Activated CD4-positive, CD25-positive, alpha-beta regulatory T cell treated with anti-CD3 and anti-CD28 coated beads, Interleukin-2, amount 50 U/mL, for 16 hours (primary cell): Measurements from ENCODE around the gene CCL1.
A peak's percentile ranks its signal among the peaks of the same experiment; 100 is the strongest.

Experiments
- DNase-seq: peaks from one replicate; pipeline ENCODE4 v3.0.0-alpha.2; 2020; ENCODE audit warnings: low read depth, low spot score

CCL1 gene

DNA sequence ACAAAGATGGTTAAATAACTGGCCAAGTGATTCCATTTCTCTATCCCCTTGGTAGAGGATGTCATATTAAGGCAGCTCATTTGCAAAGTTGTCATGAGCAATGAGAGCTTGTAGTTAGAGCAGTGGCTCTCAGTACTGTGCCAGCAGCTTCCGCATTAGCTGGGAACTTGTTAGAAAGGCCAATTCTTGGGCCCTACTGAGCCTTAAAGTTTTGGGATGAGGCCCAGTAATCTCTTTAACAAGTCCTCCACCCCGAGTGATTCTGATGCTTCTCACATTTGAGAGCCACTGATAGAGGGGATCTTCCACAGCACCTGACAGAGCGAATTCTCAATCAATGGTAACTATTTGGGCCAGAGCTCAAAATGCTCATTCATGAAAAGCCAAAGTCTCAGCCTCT lies 20.2 kb upstream of the CCL1 start:
- no peak for DNase-seq

DNA sequence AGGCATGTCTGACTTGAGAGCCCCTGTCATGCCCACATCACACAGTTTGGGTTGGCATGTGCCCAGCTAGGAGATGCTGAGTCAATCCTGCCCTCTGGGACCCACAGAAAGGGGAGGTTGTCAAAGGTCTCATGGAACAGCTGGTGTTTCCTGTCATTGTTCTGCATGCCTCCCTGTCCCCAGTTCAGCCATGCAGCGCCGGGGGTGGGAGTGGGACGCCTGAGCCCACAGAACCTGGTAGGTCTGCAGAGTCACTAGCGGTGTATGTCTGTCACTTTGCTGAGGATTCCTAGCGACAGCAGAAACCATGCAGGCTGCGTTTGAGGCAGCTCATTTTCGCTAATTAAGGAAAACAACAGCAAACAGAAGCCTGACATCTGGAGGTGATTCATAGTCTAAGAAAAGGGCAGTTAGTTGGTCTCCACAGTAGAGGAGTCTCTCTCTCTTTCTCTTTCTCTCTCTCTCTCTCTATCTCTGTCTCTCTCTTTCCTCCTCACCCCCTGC lies 19.6 kb upstream of the CCL1 start:
- DNase-seq: no peak

DNA sequence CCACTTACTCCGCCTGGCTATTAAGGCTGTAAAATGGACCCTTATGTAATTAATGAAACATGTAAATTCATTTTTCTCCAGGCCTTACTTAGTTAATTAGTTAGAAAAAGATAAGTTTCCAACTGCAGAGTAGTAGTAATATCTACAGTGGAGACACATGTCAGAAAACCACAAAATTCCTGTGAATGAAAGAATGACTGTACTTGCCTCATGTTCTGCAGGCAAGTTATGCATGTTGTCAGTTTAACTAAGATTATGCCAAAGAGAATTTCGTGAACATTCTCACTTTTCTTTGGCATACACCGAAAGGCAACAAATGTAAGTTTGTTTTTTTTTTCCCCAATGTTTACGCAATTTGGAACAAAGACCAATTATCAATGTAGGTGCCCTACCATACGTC lies 16.8 kb upstream of the CCL1 start:
- DNase-seq: no peak

DNA sequence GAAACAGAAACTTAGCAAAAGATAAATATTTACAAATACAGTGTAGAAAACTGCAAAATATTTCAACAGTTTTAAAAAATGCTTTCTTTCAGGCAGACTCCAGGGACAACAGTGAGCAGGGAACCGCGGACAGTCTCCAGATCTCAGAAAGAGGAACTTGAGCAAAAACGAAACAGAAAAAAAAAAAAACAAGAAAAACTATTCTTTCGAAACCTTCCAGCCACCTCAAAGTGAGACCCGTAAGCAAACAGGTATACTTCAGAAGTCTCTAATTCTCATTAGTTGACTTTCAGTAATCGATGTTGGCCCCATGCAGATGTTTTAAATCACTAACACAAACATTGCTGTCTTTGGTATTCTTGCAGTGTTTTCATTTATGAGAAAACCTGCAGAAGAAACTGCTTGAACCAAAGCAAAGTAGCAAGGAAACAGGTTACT lies 15.7 kb upstream of the CCL1 start:
- no peak for DNase-seq

DNA sequence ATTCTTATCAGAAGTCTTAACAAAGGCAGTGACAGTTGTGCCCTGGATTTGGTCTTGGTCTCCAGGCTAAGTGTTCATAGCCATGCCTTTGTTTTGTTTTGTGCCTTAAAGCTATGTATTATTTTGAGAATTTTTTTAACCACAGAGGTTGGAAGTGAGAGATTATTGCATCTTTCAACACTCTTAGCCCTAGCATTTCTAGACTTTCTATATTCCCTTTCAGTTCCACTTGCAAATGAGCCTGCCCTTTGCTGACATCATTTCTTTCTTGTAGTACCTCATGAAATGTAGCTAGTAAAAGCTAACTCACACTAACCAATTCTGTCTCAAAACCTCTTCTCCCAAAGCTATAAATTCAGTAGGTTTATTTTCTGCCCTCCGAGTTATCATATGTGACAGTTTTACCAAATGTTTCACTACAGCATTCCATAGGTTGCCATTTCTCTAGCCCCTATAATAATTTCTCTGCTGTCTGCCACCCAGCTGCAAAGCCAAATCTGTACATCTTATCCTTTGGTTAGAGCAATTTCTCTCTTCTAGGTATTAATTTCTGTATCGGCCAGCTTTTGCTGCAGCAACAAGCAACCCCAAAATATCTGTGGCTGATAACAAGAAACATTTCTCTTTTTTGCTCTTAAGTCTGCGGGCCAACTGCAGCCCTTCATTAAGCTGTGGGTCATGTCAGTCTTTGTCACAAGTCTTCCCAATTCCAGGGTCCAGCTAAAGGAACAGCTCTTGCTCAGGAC lies 14.2 kb upstream of the CCL1 start:
- no peak for DNase-seq

DNA sequence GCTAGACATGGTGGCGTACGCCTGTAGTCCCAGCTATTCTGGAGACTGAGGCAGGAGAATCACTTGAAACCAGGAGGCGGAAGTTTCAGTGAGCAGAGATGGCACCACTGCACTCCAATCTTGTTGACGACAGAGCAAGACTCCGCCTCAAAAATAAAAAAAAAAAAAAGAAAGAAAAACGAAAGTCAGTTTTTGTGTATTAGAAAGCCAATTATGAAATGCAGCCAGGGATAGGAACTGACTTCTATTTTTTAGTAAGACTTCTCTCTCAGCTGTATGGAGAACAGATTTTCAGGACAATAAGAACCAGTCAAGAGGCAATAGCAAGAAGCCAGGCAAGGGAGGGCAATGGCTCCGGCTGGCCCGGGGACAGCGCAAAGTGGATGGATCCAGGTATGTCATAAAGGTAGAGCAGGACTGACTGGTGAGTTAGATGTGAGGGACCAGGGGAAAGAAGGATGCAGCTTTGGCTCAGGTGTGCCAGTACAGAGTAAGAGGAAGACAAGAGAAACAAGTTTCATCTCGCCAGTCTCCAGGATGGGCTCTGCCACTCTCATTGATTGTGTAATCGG lies 12.5 kb upstream of the CCL1 start:
- DNase-seq: no peak

DNA sequence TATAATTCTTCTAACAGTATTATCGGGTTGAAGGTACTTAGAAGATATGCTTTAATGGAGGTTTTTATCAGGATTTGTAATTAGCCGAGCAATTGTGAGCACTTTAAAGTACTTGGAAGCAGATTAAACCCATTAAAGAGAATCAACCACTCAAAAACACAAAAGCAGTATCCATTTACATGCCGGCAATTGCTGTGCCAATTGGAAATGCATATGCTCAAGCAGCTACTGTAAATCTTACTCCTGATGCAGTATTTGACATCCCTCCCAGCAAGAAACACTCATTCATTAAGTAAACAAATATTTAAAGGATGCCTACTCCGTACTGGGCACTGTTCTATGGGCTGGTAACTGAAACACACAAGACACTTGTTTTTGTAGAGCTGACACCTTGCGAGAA lies 11.4 kb upstream of the CCL1 start:
- DNase-seq: no peak

DNA sequence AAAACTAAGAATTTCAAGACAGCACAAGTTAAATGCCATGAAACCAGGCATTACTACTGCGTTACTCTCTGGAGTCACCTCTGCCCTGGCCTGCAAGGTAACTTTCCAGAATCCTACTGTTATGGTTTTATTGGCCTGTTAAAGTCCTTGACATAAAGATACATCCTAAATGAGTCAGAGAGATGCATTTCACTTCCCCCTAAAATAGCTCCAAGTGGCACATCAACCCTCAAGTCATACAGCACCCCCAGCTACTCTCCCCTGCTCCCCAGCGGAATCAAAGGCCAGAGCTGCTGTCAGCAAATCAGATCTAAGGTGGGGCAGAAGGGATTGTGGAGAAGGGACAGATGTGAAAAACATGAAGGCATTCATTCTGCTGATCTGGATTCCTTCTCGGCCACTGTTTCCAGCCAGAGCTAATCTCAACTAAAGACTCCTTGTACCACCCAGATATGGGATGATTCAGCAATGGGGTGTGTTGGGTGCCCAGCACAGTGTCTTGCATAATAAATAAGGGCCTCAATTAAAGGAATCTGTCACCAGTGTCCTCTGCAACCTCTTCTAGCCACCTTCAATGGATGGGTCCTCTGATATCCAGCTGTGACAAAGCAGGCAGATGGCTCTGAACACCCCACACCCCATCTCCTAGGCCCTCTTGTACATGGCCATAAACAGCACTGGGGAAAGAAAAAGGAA lies 8.5 kb upstream of the CCL1 start:
- DNase-seq: no peak

DNA sequence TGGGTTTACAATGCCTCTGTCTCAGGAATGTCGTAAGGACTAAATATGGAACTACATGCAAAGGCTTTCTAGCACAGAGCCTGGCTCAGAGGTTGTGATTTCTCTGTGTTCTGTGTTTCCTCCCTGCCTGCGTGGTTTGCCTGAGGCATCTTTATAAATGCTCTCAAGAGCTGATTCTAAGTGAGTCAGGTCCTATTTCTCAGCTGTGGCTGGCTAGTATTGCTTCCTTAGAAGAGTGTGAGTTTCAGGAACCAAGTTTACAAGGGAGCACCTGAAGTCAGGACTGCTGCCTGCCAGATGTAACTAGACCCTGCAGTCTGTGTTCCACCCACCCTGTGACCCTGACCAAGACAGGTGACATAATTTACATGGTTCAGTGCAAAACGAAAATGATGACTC lies 8.0 kb upstream of the CCL1 start:
- DNase-seq: no peak

DNA sequence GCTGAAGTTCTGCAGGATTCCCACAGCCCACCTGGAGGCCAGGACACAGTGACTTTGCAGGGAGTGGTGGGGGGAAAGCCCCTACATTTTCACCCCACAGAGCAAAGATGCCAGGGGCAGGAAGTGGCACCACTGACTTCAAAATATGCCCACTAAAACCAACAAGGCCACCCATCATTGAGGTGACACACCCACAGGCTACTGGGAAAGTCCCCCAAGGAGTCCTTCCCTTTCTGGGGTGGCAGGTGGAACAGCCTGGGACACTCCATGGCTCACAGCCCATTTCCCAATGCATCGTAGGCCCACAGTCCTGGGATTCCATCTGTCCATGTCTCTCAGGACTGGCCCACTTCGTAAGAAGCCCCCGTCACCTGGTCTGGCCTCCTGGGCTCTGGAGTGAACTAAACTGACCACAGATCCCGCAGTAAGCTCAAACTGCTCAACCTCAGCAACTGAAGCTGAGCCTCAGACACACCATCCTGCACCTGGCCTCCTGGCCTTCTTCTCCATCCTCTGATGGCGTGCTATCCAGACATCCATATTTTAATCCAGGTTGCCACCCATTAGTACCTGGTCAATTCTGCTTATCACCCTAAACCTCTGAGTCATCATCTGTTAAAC lies 7.5 kb upstream of the CCL1 start:
- no peak for DNase-seq

DNA sequence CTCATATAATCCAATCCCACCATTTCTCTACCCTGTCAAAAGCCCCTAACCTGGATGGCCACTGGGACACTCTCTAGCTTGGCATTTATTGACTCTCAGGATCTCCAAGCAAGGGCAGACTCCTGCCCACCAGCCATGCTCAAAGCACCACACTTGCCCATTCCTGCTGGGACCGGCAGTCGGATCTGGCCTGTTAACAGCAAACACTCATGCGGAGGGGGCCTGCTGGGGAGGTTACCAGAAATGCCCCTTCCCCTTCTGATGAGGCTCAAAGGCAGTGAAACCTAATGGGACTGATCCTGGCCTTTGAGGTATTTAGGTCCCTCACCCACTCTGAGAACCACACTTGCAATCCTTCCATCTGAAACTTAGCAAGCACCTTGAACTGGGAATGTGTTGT lies 6.5 kb upstream of the CCL1 start:
- no peak for DNase-seq

DNA sequence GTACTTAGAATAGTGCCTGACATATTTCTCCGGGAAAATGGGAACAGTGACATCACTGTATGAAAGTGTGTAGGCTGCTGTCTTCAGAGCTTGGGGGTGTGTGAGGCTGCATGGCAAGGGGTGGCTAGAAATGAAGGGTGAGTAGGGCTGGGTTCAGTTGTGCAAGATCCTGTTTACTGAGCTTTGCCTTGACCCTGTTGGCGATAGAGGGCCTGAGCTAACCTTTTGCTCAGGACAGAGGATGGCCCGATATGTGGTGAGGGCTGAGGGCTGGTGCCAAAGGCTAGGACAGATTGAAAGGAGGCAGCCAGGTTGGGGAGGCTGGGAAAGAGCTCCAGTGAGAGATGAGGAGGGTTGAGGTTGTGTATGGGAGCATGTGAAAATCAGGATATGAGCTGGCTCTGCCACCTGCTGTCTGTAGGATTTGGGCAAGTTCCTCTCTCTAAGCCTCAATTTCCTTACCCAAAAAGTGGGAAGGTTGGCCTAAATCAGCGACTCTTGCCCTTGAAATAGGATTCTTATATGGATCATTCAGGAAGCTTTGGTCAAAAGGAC lies 6.0 kb upstream of the CCL1 start:
- no peak for DNase-seq

DNA sequence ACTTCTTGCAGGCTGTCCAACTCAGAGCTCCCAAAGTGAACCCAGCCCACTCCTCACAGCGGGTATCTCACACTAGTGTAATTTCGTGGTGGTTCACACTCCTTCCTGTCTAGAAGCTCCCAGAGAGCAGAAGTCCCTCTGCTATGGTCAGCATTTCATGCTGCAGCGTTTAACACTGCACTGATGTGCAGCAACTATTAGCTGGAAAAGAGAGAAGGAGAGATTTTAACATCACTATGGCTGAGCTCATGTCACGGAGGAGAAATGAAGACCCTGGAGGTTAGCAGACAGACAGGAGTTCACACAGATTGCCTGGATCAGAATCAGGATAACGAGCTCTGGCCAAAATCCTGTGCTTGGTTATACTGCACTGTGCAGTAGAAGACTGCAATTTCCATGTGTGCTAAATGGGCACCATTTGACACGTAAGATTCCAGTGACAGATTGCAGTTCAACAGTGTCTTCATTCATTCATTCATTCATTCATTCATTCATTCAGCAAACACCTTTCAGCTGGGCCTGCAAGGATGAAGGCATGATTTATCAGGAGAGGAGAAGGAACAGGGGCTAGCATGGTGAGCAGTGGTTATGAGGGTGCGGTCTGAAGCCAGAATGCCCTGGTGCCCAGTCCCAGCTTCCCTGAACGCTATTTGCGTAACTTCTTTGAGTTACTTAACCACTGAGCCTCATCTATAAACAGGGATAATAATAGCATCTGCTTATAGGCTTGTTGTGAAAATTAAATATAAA lies 5.3 kb upstream of the CCL1 start:
- no peak for DNase-seq

DNA sequence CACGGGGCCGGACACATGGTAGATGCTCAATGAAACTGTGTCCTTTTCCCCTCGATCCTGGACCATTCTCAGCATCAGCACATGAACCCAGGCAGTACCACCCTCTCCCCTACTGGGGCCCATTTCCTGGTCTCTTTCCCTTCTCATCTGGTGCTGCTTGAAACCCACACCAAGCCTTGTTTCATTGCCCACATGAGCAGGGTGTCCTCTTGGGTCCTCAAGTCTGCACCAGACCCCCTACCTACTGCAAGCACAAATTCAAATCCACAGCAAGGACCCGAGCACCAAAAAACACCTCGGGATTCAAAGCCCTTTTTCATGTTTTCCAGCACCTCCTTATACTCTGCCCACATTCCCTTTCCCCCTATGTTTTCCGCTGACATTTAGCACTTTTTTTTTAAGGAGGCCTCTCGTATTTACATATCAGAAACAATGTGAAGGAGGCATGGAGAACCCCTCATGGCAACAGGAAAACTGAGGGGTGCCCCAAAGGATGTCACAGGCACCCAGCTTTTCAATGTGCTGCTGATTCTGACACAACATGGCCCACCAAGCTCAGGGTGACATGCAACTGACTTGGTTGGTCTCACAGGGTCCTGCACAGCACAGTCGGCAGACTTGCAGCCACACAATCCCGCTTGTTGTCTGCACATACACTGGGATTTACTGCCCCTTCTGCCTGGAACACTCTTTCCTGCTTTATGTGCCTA lies 4.6 kb upstream of the CCL1 start:
- DNase-seq: no peak

DNA sequence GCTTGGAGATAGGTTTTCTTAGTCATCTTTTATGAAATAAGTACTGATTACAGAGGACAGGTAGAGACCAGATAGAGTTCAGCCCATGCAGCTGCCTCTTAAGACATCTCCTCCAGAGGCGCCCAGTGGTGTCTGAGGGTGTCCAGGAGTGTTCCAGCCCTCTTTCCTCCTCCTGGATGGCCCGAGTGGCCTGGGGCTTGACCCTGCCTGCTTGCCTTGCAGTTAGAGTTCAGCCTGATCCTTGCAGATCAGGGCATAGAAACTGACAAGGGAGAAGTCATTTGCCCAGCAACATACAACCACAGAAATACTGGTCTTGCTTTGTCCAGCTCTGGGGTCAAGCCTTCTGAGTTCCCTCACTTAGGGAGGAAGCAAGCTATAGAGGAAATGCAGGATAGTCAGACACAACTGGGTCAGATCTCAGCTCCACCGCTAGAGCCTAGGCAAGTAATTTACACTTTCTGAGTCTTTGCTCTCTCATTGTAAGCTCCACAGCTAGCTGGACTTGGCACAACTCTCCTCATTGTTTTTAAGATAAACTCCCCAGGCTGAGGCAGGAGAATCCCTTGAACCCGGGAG lies 3.6 kb upstream of the CCL1 start:
- DNase-seq: no peak

DNA sequence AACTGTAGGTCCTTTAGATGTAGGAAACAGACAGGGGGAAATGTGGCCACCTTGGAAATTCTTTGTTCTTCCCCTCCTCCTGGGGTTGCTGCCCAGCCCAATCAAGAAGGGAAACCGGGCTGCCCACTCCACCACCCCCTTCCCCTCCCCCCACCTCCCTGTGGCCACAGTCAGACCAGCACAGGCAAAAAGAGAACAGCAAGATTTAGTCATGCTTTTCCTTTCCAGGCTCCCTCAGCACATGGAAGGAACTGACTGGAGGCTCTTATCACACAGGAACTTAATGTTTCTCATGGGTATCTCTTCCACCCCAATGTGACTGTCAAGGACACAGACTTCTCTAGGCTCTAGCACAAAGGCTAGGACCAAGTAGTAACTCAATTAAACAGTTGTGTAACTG lies 3.0 kb upstream of the CCL1 start:
- no peak for DNase-seq

DNA sequence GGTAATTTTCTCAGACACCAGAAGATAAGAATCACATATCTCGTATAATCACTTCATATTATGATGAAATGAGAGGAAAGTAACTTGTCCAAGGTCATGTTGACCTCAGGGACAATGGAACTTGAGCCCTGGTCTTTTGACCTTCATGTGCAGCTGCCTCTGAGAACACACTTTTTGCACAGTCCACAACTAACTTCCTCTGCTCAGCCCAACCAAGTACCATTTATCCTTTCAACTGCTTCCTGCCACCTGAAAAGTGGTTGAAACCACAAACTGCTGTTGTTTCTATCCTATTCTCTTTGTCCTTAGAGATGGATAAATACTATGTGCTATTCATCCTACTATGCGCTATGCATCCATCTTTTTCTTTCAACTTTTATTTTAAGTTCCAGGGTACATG lies 2.3 kb upstream of the CCL1 start:
- no peak for DNase-seq

DNA sequence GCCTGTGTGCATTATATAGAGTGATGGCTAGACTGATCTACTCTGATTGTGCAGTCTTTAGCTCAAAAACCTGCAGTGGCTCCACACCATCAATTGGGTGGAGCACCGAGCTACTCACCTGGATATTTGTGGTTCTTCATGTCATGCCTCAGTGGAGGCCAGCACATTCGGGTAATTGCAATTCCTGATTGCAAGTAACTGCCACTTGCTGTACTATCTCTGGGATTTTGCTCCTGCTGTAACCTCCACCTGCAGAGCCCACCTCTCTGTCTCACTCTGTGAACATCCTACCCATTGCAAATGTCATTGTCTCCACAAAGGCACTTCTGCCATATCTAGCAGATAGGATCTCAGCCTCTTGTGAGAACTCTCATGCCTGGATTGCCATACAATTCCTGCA lies 1.7 kb upstream of the CCL1 start:
- DNase-seq: no peak

DNA sequence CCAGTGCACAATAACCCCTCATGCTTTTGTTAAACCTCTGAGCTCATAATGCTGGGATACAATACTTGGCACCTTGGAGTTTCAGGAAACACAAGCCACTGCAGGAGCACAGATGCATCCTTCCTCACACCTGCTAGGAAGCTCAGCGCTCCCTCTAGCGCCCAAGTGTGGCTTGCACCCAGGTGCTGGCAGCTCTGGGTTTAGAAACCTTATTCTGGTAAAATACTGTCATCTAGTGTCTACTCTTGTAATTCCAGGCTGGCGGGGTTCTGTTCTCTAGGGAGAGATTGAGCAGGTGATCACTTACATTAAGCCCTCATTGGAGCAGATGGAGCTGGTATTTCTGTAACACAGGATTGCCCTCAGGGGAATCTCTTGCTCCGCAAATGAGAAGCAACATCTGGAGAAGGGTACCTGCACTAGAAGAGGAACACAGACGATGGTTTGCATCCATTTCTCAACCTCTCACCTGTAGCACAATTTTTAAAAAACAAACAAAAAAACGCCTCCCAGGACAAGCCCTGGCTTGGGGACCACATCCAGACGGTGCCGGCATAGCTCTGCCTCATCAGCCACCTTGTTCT lies 1.5 kb downstream of the CCL1 start:
- DNase-seq: peak; percentile 26

DNA sequence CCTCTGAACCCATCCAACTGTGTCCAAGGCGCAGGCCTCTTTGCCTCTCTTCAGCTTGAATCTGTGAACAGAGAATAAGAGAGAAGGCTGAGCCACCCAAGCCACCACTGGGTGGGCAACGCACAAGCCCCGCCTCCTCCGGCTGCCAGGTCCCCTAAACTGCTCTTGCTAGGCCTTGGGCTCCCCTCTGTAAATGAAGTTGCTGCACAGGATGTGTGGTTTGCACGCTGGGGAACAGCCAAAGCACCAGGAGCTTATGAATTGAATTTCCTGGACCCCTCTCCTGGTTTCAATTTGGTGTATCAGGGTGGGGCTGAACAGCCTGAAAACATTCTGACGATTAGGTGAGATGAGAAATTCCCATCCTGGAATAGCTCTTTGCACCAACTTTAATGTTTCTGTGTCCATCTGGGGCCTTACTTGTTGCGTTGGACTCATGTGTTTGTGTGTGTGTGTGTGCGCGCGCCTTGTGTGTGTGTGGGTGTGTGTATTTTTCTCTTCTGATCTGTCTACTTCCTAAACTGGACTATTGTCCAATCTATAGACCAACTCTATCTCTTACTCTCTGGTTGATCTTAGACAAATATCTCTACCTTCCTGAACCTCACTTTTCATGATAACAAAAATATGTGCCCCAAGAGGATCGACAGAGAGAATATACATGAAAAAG lies 2.3 kb downstream of the CCL1 start:
- no peak for DNase-seq
